ENCODE data around the gene WNT2B. TPM values are rescaled to one million over a fixed set of nuclear protein-coding genes. Genes with fewer than 3 reads are reported as not detected.
"Not testable (repeated sequence)": the region's sequence is repeated elsewhere in the genome, so short reads cannot be mapped to it uniquely, and the experiment has no call there.

WNT2B gene
- total RNA-seq, 2 donors from 2014 or later: 10.0 to 15.4 TPM

DNA sequence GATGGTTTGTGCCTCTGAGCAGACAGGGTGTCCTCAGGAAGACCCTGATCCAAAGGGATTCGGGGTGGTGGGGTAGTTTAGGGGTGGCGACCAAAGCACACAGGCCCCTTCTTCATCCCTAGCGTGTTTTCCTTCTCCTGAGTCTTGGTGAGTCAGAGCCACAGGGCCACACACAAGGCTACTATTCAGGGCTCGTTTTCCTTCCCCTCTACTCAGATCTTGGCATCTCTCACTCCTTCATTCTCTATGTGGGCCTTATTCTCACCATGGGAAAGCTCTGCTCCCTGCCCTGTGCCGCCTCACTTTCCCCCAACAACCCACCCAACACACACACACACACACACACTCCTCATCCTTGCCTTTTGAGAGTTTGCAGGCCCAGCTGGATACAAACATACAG, 43.6 kb upstream of the WNT2B start:
- TF ChIP-seq, protein P1, sequence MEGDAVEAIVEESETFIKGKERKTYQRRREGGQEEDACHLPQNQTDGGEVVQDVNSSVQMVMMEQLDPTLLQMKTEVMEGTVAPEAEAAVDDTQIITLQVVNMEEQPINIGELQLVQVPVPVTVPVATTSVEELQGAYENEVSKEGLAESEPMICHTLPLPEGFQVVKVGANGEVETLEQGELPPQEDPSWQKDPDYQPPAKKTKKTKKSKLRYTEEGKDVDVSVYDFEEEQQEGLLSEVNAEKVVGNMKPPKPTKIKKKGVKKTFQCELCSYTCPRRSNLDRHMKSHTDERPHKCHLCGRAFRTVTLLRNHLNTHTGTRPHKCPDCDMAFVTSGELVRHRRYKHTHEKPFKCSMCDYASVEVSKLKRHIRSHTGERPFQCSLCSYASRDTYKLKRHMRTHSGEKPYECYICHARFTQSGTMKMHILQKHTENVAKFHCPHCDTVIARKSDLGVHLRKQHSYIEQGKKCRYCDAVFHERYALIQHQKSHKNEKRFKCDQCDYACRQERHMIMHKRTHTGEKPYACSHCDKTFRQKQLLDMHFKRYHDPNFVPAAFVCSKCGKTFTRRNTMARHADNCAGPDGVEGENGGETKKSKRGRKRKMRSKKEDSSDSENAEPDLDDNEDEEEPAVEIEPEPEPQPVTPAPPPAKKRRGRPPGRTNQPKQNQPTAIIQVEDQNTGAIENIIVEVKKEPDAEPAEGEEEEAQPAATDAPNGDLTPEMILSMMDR (IDR thresholded peaks at IDR 0.05): no peak
- H3K4me1 ChIP-seq (ENCODE audit: control insufficient read depth in 1 of 2, low read depth in 2 of 2): peaks cover 6 to 13% of the 10 kb centered on the region in 2 donors
- H3K36me3 ChIP-seq: no peaks in the 10 kb centered on the region
- no peaks in the 10 kb centered on the region for H3K27me3 ChIP-seq (replicated peaks; ENCODE audit: insufficient read depth)
- H3K27ac ChIP-seq: peak overlapping the region; percentile 58 to 68
- ATAC-seq (ENCODE audit: insufficient number of reproducible peaks, low FRiP score, low read depth): no peak
- H3K4me3 ChIP-seq: no peak overlapping the region
- no peak for DNase-seq (ENCODE audit: low spot score)
- no peaks in the 10 kb centered on the region for H3K9me3 ChIP-seq

DNA sequence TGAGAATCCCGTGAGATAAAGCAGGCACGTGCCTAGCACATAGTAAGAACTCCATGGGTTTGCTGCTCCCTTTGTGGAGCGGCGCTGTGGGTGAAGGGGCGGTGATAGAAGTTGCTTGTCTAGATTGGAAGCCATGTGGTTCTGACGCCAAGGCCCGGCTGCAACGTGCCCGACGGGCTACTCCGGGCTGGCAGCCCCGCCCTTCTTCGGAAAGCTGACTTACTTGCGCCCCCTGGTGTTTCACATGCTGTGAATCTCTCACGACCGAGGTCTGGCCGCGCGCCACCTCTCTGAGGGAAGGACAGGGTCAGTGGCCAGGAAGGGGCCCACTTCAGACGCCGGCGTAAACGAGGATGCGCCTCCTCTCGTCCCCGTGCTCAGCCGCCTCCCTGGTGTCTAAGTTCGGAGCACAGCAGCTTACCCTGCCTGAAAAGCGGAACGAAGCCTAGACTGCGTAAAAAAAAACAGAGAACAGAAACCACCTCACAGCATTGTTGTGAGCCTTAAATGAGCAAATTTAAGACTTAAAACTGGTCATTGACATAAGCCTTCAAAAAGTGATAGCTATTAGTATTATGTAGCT, 42.6 kb upstream of the WNT2B start:
- H3K4me1 ChIP-seq (ENCODE audit: control insufficient read depth in 1 of 2, low read depth in 2 of 2): peaks cover 6 to 13% of the 10 kb centered on the region in 2 donors
- TF ChIP-seq, protein P1 (IDR thresholded peaks at IDR 0.05): peak; percentile 84

DNA sequence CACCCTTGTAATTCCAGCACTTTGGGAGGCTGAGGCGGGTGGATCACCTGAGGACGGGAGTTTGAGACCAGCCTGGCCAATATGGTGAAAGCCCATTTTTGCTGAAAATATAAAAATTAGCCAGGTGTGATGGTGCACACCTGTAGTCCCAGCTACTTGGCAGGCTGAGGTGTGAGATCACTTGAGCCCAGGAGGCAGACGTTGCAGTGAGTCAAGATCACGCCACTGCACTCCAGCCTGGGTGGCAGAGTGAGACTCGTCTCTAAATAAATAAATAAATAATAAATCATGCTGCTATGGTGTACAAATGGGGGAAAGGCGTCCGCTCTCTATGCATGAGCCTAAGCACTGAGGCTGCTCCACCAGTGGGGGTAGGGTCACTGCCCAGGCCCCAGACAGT, 38.4 kb upstream of the WNT2B start:
- H3K27me3 ChIP-seq (replicated peaks; ENCODE audit: insufficient read depth); H3K27ac ChIP-seq; ATAC-seq (ENCODE audit: insufficient number of reproducible peaks, low FRiP score, low read depth); H3K36me3 ChIP-seq; DNase-seq (ENCODE audit: low spot score); H3K4me3 ChIP-seq; H3K9me3 ChIP-seq: not testable (repeated sequence)
- peaks cover 6 to 13% of the 10 kb centered on the region in 2 donors for H3K4me1 ChIP-seq (ENCODE audit: control insufficient read depth in 1 of 2, low read depth in 2 of 2)

More for the DNA sequence above, 42.6 kb upstream of the WNT2B start:
- Histone ChIP-seq H3K9me3 (no peaks in the 10 kb centered on the region), H3K27ac (peak overlapping the region; percentile 58 to 68), H3K36me3 (no peaks in the 10 kb centered on the region), H3K27me3 (replicated peaks; ENCODE audit: insufficient read depth) (no peaks in the 10 kb centered on the region), H3K4me3 (peak overlapping the region; percentile 74)
- peak; percentile 85 for DNase-seq (ENCODE audit: low spot score)
- ATAC-seq (ENCODE audit: insufficient number of reproducible peaks, low FRiP score, low read depth): peak; percentile 96

DNA sequence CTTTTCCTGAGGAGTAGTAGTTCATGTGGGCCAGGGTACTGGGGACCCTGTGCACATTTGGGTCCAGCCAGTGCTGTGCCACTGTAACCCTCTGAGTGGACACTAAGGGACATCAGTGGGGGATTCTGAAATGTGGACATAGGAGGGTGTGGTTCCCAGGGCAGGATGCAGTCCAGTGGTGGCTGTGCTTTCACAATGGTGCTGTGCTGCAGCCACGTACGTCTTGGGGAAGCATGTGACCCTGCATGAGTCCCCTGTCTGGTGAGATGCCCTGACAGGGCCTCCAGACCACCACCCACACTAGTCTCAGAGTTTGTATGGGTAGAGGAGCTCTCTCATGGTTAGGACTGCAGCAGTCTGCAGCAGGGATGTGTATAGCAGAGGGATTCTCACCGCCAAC, 37.8 kb upstream of the WNT2B start:
- Histone ChIP-seq H3K4me1 (ENCODE audit: control insufficient read depth in 1 of 2, low read depth in 2 of 2) (peaks cover 0 to 7% of the 10 kb centered on the region in 2 donors), H3K4me3 (no peak overlapping the region), H3K9me3 (no peaks in the 10 kb centered on the region), H3K36me3 (no peaks in the 10 kb centered on the region), H3K27ac (no peak overlapping the region), H3K27me3 (replicated peaks; ENCODE audit: insufficient read depth) (no peaks in the 10 kb centered on the region)
- ATAC-seq (ENCODE audit: insufficient number of reproducible peaks, low FRiP score, low read depth): no peak
- no peak for DNase-seq (ENCODE audit: low spot score)
- TF ChIP-seq, protein P1 (IDR thresholded peaks at IDR 0.05): no peak

DNA sequence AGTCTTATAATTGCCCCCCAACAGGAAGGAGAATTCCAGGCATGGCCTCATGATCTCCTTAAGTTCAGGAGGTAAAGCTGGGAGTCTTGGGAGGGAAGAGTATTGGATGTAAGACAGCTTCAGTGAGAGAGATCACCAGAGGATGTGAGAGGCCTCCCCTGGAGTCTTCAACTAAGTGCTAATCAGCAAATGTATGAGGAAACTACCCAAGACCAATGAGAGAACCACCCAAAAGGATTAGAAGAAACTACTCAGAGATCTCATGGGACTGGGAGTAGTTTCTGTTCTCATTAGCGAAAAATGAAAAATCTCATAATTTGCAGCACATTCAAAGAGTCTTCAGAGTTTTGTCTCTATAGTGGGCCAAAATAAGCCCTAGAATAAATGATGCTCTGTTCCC, 36.6 kb upstream of the WNT2B start:
- DNase-seq (ENCODE audit: low spot score): no peak
- peaks cover 0 to under 1% of the 10 kb centered on the region in 2 donors for H3K4me1 ChIP-seq (ENCODE audit: control insufficient read depth in 1 of 2, low read depth in 2 of 2)
- no peak overlapping the region for H3K4me3 ChIP-seq
- H3K27me3 ChIP-seq (replicated peaks; ENCODE audit: insufficient read depth): no peaks in the 10 kb centered on the region
- H3K27ac ChIP-seq: no peak overlapping the region
- no peak for ATAC-seq (ENCODE audit: insufficient number of reproducible peaks, low FRiP score, low read depth)
- TF ChIP-seq, protein P1 (IDR thresholded peaks at IDR 0.05): no peak
- H3K9me3 ChIP-seq: no peaks in the 10 kb centered on the region
- no peaks in the 10 kb centered on the region for H3K36me3 ChIP-seq

DNA sequence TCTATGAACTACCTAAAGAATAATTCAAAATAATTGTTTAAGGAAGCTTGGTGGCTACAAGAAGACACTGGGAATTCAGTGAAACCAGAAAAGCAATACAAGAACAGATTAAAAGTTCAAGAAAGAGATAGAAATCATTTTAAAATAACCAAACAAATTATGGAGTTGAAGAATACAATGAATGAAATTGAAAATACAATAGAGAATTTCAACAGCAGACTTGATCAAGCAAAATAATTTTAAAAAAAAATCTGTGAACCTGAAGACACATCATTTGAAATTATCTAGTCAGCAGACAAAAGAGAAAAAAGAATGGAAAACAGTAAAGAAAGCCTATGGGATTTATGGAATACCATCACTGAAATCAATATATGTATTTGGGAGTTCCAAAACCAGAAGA, 31.2 kb upstream of the WNT2B start:
- Histone ChIP-seq H3K27ac (no peak overlapping the region), H3K9me3 (peaks cover 7% of the 10 kb centered on the region), H3K27me3 (replicated peaks; ENCODE audit: insufficient read depth) (no peaks in the 10 kb centered on the region), H3K36me3 (no peaks in the 10 kb centered on the region), H3K4me1 (ENCODE audit: control insufficient read depth in 1 of 2, low read depth in 2 of 2) (no peaks in the 10 kb centered on the region), H3K4me3 (no peak overlapping the region)
- DNase-seq (ENCODE audit: low spot score): no peak
- ATAC-seq (ENCODE audit: insufficient number of reproducible peaks, low FRiP score, low read depth): no peak
- TF ChIP-seq, protein P1 (IDR thresholded peaks at IDR 0.05): no peak
